Measurements from ENCODE around the gene ST8SIA6.
"Not testable (repeated sequence)": the region's sequence is repeated elsewhere in the genome, so short reads cannot be mapped to it uniquely, and the experiment has no call there.

Gene ST8SIA6

DNA sequence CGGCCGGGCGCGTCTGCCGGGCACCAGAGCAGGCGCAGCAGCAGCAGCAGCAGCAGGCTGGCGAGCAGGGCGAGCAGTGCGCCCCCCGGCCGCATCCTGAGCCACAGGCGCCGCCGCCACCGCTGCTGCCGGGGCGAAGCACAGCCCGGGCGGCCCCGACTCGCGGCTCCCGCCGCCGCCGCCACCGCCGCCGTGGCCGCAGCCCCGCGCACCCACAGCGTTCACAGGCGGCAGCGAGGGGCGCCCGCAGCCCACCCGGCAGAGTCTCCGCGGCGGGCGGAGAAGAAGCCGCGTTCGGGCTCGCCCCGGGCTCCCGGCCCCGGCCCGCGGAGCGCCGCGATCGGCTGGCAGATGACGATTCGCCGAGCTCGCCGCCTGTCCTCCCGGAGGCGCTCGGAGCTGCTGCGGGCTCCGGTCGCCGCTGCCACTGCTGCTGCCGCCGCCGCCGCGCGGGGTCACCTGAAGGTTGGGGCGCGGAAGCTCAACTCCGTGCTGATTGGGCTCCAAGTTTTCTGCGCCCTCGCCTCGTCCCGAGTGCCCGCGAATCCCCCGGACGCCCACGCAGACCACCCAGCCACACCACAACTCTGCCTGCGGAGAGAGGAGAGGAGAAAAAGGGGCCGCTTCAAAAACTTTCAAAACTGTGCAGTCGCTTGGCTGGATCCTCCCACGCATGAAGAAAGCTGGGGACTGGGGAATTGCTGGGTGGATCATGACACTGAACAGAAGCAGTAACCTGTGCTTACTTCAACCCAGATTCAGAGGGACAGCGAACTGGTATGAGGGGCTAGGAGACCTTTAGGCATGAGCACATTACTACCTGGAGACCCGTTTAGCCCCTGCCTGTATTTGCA, at the start of gene ST8SIA6:
TSS of gene ST8SIA6 (minus strand) at position 435 of the 854 bp plus-strand sequence. CDS start at position 95, 340 bp downstream.
- peak in 2 of 3 donors; percentile 18 to 37 for DNase-seq (ENCODE audit: low read depth in 3 of 3)

GRCh38 chr10:17503795-17504194, 49.4 kb upstream of the ST8SIA6 start:
- DNase-seq (ENCODE audit: low read depth in 3 of 3): no peak

GRCh38 chr10:17502814-17503213, 48.4 kb upstream of the ST8SIA6 start:
- no peak for DNase-seq (ENCODE audit: low read depth in 3 of 3)

DNA sequence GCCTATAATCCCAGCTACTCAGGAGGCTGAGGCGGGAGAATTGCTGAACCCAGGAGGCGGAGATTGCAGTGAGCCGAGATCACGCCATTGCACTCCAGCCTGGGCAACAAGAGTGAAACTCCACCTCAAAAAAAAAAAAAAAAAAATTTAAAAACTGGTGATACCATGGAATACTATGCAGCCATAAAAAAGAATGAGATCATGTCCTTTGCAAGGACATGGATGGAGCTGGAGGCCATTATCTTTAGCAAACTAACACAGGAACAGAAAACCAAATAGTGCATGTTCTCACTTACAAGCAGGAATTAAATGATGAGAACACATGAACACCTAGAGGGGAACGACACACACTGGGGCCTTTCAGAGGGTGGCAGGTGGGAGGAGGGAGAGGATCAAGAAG, 44.6 kb upstream of the ST8SIA6 start:
- DNase-seq (ENCODE audit: low read depth in 3 of 3): not testable (repeated sequence)

DNA sequence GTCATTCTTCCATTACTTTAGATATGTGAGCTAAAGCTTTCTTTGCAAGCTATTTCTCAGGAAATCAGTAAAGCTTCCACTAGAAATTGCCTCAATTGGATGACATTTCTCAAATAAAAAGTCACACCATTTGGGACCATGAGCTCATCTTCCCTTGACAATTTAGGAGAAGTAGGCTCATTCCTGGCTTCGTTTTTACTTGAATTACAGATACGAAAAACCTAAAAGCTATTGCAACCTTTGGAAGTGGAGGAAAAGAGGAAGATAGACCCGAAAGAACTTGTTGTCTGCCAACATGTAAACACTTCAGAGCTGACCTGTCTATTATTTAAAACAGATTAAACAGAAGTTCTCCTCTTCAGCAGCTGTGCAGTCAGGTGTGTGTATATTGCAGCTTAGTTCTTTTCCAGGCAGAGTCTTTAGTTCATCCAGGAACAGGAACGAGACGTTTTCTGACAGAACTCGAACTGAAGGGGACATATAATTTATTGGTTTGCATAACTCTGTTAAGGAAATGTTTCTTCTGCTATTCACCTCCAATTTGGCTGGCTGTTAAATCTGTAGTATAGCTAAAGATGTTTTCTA, 43.1 kb upstream of the ST8SIA6 start:
- no peak for DNase-seq (ENCODE audit: low read depth in 3 of 3)

DNA sequence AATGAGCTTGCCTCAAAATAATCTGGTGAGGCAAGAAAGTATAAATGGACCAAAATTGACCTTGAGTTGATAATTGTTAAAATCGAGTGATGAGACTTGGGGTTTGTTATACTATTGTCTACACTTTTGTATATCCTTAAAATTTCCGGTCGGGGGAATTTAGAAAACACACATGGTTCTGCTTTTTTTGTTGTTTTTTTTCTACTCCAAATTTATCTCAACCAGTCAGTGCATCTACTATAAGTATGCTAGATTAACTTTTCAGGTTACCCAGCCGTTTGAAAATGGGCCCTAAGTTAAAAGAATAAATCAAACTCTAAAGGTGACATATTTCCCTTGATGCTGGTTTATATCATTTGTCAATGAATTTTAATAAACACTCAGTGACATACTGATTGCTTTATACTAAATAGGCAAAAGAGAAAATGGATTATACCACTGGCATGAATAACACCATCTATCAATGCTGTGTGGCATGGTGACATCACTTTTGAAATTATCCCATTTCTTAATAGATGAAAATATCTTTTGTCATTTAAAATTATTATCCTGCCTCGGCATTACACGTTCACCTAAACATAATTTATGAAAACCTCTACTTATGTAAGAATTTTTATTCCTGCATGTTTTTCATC, 40.3 kb upstream of the ST8SIA6 start:
- DNase-seq (ENCODE audit: low read depth in 3 of 3): no peak

- DNase-seq (ENCODE audit: low read depth in 3 of 3): no peak
Measured at GRCh38 chr10:17488848-17489247, 34.5 kb upstream of the ST8SIA6 start.

GRCh38 chr10:17483079-17483478, 28.7 kb upstream of the ST8SIA6 start:
- no peak for DNase-seq (ENCODE audit: low read depth in 3 of 3)

- no peak for DNase-seq (ENCODE audit: low read depth in 3 of 3)
Measured at GRCh38 chr10:17479822-17480221, 25.4 kb upstream of the ST8SIA6 start.

DNA sequence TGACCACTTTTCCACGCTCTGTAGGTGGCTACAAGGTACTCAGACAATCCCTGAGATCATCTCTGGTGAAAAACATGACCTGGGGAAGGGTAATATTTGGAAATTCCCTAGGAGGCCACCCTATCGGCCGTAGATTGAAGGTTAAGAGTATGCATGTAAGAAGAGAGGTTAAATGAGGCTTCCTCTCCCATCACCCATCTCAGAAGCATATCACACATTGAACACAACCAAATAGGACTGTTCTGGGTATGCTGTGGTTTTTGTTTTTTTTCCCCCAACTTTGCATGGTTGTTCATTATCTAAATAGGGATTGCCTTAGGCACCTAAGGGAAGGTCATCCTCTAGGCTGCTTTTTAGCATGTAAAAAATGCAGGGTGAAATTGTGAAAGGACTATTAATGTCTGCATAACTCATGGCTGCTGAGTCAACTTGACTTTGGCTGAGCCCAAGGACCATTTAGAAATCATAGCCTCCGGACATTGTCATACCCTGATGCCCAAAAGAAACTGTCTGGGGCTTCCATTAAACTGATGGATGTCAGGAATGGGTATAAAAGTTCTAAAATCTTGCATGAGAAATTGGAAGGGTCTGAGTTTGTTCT, 24.7 kb upstream of the ST8SIA6 start:
- no peak for DNase-seq (ENCODE audit: low read depth in 3 of 3)

DNA sequence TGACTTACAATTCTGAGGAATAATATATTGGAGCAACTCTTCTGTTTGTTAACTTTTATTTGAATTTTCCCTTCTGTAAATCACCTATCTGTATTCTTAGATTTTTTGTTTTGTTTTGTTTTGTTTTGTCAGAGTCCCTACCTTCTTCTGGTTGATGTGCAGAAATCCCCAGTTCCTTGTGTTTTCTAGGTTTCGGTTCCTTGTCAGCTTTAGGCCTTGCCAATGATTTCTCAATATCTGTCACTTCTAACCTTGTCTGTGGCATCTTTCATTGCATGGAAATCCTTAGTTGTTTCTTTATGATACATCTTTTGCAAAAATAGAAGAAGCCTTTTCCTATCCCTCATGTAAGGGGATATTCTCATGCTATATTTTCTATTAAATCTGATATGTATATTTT, 21.7 kb upstream of the ST8SIA6 start:
- DNase-seq (ENCODE audit: low read depth in 3 of 3): no peak

DNA sequence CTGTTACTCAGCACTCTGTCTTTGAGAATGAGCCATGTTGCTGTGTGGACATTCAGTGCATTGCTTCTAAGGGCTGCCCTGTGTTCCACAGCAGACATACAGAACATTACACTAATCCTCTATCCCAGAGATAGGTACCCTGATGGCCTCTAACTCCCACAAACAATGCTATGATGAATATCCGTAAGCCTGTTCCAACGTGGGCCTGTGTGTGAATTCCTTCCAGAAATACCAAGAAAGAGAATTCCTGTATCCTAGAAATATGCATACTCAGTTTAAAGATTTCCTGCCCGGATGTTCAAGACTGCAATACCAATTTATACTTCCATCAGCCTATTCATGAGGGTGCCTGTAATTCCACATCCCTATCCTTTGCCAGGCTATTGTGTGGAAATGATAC, 21.3 kb upstream of the ST8SIA6 start:
- no peak for DNase-seq (ENCODE audit: low read depth in 3 of 3)

DNA sequence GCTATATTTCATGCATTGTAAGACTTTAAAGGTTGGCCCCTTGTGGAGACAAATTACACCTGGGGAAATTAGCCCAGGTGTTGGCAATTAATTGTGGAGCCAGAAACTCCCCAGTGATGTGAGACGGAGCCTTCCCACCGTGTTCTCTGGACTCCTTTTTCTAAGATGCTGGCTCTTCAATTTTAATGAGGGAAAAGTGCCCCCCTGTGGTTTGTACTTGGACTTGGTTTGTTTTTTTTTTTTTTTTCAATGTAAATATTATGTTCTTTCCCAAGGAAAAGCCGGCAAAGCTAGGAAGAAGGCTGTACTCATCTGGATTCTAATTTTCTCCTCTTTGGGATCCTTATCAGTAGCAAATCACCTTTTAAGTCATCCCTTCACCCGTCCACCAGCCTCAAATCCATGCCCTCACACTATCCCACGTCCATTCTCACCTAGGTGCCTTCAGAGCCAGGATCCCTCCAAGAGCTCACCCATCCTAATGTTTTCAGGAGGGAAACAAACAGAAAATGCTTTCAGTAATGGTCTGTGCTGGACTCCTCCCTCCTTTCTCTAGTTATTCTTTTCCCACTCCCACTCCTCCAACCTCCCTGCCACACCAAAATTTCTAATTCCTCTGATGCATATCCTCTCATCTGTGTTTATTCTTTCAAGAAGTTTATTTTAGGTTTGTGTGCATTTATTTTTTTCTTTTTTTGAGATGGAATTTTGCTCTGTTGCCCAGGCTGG, 20.4 kb upstream of the ST8SIA6 start:
- no peak for DNase-seq (ENCODE audit: low read depth in 3 of 3)

DNA sequence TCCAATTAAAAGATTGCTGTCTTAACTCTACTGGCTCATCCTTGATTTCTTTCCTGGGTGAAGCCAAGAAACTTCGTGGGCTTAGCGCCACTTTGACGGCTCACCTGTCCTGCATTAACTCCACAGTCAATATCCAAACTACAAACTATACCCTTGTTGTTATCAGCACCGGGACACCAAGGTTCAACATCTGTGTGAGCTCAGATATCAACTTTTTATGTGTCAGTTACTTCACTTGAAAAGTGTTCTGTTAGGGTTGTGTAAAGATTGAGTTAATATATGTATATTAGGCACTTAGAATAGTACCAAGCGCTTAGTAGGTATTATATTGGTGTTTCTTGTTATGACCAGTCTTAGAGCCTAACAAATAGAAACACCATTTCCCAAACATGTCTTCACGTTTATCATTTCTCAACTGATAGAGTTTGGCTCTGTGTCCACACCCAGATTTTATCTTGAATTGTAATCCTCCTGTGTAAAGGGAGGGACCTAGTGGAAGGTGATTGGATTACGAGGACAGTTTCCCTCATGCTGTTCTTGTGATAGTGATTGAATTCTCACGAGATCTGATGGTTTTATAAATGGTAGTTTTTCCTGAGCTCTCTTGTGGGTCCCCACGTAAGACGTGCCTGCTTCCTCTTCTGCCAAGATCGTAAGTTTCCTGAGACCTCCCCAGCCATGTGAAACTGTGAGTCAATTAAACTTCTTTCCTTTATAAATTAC, 19.0 kb upstream of the ST8SIA6 start:
- DNase-seq (ENCODE audit: low read depth in 3 of 3): no peak

- DNase-seq (ENCODE audit: low read depth in 3 of 3): no peak
Measured at GRCh38 chr10:17472481-17473227, 18.3 kb upstream of the ST8SIA6 start.

- no peak for DNase-seq (ENCODE audit: low read depth in 3 of 3)
Measured at GRCh38 chr10:17470246-17470645, 15.9 kb upstream of the ST8SIA6 start.

DNA sequence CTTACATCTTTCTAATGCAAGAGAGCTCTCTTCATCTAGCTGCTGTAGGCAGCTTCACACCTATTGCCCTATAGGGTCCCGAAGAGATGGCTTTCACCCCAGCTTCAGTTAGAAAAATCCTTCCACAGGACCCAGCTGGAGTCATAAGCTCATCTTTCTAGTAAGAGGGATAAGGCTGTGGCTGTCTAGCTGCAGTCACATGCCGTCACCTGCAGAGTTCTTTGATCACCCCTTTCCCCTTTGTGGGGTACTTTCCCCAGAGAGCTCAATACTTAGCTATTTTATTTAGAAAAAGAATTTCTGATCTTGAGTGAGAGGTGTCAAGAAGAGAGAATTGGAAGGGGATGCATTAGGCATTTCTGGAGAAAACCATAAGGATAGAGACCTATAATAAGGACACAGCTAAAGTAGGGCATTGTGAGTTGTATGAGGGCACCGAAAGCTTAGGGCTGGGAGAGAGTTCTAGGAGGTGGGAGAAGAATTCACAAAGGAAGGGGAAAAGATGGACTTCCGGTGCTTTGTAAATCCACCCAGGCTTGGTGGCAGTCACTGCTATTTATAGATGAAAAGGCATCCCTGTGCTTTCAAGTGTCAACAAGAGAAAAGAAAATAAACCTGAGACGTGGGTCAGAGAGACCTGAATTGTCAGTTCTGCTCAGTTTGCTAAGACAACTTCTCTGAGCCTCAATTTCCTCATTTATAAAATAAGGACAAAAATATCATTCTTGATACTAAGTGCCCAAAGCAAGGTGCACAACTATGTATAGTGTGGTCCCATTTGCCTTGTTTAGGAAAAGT, 11.1 kb upstream of the ST8SIA6 start:
- no peak for DNase-seq (ENCODE audit: low read depth in 3 of 3)

GRCh38 chr10:17464545-17464944, 10.2 kb upstream of the ST8SIA6 start:
- no peak for DNase-seq (ENCODE audit: low read depth in 3 of 3)

DNA sequence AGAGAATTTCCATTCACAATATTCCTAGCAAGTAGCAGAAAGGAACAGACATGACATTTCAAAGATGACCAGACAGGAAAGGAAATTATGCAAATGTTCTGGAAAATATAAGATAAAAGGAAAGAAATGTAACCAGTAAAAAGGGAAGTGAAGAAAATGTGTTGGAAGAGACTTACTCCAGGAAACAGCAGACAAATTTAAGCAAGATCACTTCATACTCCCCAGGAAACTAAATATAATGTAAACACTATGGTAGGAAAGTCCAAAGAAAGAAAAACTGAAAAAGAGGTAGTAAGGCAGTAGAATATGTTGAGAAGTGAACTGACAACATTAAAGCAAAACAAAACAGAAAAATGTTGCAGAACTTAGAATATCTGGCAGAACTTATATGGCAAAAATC, 6.4 kb upstream of the ST8SIA6 start:
- no peak for DNase-seq (ENCODE audit: low read depth in 3 of 3)

DNA sequence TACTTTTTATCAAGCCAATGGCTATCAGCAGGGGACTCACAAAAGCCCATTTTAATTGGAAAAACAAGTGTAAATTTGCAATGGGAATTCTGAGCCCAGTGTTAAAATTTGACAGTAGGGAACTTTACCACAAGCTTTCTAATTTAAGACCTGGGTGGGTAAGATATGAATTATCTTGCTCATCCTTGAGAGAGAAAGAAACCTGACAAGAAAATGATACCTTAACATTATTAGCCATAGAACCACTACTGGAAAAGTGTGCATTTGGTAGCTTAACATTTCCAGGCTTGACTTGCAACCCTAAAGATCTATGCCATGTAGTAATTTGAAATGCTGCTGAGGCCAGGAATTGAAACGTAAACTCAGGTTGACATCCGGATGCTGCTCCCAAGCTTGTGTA, 2.7 kb upstream of the ST8SIA6 start:
- DNase-seq (ENCODE audit: low read depth in 3 of 3): no peak

All from stimulated activated CD4-positive, alpha-beta T cell treated with anti-CD3 and anti-CD28 coated beads, TNF-alpha, amount 100 ng/mL, for 48 hours (primary cell).